ENCODE results near the gene MED7.

GRCh38 chr5:157161996-157162395 lies 19.3 kb upstream of the MED7 start:
- no peak for TF ChIP-seq POLR2A (IDR thresholded peaks at IDR 0.05)
- TF ChIP-seq CTCF (IDR thresholded peaks at IDR 0.05): no peak

Measured in heart left ventricle (tissue), 13 donors.